DND-41 (cell line): Measurements from ENCODE around the gene RAPGEF2.

Experiments used
- CTCF ChIP-seq: IDR thresholded peaks from 2 replicates; pipeline ENCODE4 v1.5.1; 2012; ENCODE audit warnings: borderline replicate concordance, low read length, moderate library complexity, mild to moderate bottlenecking; ENCODE audit not compliant: poor library complexity, severe bottlenecking; ENCODE audit errors: extremely low read depth
- EZH2 ChIP-seq: IDR thresholded peaks from 3 replicates; pipeline ENCODE4 v1.6.1; 2012; ENCODE audit warnings: borderline replicate concordance, low read depth, mild to moderate bottlenecking, moderate library complexity, low read length, inconsistent platforms; ENCODE audit not compliant: severe bottlenecking

- no peak for TF ChIP-seq CTCF
- no peak for TF ChIP-seq EZH2
Observed at GRCh38 chr4:159268607-159269006, 165.7 kb downstream of the RAPGEF2 start.
